RWPE1 (cell line): Measurements from ENCODE around the gene DOCK4.
A peak's percentile ranks its signal among the peaks of the same experiment; 100 is the strongest.

Experiments
- CTCF ChIA-PET: fragments of 350-600 bp; sonication (Branson Sonifier 250); formaldehyde crosslinking; extraction: SDS; loops from one replicate; lab custom pipeline; 2021; lab: Yijun Ruan, JAX
- POLR2A ChIA-PET: fragments of 400-600 bp; formaldehyde crosslinking; extraction: SDS; loops from one replicate; lab custom pipeline; 2020; ENCODE audit warnings: antibody characterized with exemption; ENCODE audit not compliant: low non-redundant PET; lab: Yijun Ruan, JAX
- DNase-seq: peaks from one replicate; pipeline ENCODE4 v3.0.0; 2012; ENCODE audit warnings: low spot score
- H3K27ac ChIP-seq: fragments of 450-650 bp; 2 replicates; pipeline ENCODE4 v1.5.1; 2017
- TF ChIP-seq, protein P1 (sequence below): fragments of 450-650 bp; conservative IDR thresholded peaks from 2 replicates; pipeline ENCODE4 v1.5.1; 2017; ENCODE audit warnings: low read depth, mild to moderate bottlenecking

DOCK4 gene

DNA sequence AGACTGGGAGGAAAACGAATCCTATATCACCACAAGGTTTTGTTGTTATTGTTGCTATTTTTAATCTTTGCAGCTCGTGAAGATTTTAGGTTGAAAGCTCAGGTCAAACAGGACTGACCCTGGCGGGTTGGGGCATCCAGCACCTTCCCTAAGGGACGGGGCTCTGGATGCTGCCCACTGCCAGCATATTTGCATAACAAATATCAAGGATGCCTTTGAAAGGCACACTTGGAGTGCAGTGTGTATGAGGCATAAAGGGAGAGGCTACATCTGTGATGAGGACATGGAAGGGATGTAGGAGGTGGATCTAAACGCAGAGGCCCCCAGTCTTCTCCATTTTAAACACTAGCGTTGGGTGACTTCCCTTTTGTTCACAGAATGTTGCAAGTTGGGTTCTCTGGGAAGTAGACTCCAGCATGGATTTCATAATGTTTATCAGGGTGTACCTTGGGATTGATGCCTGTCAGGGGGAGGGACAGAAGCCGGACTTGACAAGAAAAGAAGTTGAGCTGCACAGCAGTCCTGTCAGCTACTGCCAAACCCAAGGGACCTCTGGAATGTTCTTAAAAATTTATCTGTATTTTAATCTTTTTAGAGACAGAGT is 462.9 kb downstream of the DOCK4 start:
- CTCF ChIA-PET, result interaction anchor here (0.6 to 0.8 kb wide), 2 partner anchors 9 to 112 kb away, joined by 3 to 4 read pairs; no protein-coding TSS in a partner anchor
- H3K27ac ChIP-seq, result no peak overlapping the region
- no peak for DNase-seq
- POLR2A ChIA-PET, result no interaction called here
- TF ChIP-seq, protein P1, sequence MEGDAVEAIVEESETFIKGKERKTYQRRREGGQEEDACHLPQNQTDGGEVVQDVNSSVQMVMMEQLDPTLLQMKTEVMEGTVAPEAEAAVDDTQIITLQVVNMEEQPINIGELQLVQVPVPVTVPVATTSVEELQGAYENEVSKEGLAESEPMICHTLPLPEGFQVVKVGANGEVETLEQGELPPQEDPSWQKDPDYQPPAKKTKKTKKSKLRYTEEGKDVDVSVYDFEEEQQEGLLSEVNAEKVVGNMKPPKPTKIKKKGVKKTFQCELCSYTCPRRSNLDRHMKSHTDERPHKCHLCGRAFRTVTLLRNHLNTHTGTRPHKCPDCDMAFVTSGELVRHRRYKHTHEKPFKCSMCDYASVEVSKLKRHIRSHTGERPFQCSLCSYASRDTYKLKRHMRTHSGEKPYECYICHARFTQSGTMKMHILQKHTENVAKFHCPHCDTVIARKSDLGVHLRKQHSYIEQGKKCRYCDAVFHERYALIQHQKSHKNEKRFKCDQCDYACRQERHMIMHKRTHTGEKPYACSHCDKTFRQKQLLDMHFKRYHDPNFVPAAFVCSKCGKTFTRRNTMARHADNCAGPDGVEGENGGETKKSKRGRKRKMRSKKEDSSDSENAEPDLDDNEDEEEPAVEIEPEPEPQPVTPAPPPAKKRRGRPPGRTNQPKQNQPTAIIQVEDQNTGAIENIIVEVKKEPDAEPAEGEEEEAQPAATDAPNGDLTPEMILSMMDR, result no peak

DNA sequence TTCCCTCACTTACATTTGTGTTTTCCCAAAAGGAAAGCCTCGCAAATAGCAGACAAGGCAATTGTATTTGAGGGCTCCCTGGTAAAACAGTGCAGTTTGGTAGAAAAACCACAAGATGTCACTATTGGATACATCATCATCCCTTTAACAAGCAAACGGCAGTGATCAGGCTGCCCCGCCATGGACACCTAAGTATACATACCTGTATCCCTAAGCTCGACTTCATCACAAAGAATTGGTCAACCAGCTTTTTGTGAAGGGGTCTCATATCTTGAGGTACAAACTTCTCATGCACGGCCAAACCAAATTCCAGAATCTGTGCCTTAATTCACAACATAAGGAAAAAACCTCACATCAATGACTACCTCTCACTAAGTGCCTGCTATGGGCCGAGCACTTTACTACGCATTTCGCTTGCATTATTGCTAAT is 464.4 kb downstream of the DOCK4 start:
- CTCF ChIA-PET, result interaction anchor here (0.5 to 1.5 kb wide), 5 partner anchors 11 to 950 kb away, joined by 3 to 6 read pairs (median 4); no protein-coding TSS in a partner anchor
- peak; percentile 77 for DNase-seq
- POLR2A ChIA-PET, result no interaction called here
- TF ChIP-seq, protein P1, result peak; percentile 87
- H3K27ac ChIP-seq, result no peak overlapping the region

DNA sequence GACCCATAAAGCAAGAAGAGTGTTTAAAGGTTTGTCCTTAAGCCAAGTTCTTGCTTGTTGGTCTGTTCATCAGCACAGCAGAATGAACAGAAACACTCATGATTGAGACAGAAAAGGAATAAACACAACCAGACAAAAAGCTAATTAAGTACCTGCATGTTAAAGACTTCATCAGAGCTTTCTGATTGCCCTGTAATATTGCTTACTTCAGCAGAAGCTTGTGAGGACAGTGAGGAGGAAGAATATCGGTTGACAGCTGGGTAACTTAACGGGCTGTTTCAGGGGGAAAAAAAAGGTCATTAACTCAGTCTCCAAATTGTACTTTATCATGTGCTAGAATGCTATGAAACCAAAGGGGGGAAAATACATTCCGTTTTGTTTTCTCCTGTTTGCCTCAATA is 465.3 kb downstream of the DOCK4 start:
- no peak overlapping the region for H3K27ac ChIP-seq
- TF ChIP-seq, protein P1, result no peak
- DNase-seq, result no peak
- ChIA-PET POLR2A (interaction anchor here (0.6 kb wide), 1 partner anchor 1184 kb away, joined by 4 read pairs; no protein-coding TSS in a partner anchor), CTCF (interaction anchor here (0.6 to 1.5 kb wide), 5 partner anchors 12 to 949 kb away, joined by 3 to 6 read pairs (median 3); no protein-coding TSS in a partner anchor)

DNA sequence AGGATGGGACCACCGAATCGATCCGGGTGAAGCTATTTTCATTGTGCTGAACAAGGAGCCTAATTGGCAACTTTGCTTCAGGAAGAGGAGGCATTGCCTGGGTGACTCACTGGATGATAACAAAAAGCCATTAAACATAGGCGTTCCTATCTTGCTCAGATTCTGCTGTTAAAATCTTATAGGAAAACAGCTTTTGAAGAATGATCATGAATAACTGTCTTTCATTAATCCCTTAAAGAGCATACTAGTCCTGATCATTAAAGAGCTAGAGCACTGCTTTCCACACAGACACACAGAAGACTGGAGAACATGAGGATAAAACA is 469.7 kb downstream of the DOCK4 start:
- no peak for DNase-seq
- no peak overlapping the region for H3K27ac ChIP-seq
- ChIA-PET POLR2A (no interaction called here), CTCF (interaction anchor here (0.5 to 0.7 kb wide), 2 partner anchors 16 to 408 kb away, joined by 4 read pairs; no protein-coding TSS in a partner anchor)
- TF ChIP-seq, protein P1, result no peak

DNA sequence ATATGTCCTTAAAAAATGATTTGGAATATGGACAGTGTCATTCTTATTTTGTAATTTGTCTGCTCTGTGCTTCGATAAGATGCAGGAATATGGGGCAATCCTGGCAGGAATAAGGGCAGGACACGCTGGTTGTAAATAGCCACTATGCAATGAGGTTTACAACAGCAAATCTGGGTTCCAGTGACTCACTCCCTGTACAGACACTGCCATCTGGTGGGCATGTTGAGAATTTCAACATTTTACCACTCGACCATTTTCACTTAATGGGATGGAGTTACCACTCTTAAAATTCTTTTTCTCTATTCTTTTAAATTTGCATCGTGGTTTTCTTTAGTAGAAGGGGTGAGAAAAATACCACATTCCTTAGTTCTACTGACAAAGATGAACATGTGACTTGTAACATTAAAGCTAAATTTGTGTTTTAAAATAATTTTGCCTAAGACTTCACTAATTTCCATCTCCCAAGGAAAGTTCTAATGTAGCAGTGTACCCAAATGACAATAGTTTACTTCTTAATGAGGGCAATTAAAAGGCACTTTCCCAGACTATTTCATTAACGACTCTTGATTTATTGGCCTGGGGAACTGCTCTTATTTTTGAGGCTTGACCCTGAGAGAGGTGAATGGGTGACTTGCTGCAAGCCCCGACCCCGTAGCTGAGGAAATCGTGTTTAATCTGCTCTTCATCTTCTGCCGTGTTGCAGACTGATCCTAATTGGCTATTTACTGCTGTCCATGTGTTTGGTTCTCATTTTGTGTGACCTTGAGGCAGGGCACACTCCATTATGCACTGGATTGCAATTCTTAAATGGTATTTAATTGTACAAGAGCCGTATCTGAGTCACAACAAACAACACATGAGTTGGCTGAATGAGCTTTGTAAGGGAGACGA is 470.3 kb downstream of the DOCK4 start:
- no peak overlapping the region for H3K27ac ChIP-seq
- DNase-seq, result peak; percentile 63
- TF ChIP-seq, protein P1, result peak; percentile 94
- CTCF ChIA-PET, result interaction anchor here (0.5 to 0.8 kb wide), 5 partner anchors 17 to 1668 kb away, joined by 3 to 4 read pairs (median 3); no protein-coding TSS in a partner anchor
- POLR2A ChIA-PET, result no interaction called here

DNA sequence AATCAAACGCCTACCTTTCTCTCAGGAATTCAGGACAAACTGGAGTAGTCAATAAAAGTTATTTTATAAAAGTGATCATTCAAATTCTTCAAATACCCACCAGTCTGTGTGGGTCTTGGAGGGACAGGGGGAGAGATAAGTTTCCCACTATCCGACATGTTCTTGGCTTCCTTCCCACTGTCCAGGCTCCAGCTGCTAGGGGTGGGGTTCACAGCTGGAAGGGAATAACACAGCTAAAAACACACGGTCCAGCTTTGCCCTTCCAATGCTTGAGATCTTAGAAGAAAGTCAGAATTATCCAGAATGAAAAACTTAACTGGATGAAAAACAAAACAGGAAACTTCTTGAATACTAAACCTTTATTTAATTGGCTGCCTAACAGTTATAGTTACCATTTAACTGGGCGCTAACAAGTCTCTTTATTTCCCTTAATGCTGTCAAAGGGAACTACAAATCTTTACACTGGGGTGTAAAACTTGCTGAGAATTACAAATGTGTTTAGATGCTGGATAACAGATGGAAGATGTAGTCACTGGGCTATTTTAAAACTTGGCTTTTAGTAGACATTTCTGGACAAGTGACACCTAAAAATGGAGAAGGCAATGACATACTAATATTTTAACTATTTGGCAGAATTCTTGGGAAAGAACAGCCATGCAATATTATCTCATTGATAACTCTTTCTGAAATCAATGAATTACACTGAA is 471.1 kb downstream of the DOCK4 start:
- DNase-seq, result no peak
- POLR2A ChIA-PET, result no interaction called here
- CTCF ChIA-PET, result interaction anchor here (0.6 to 0.8 kb wide), 2 partner anchors 637 to 1667 kb away, joined by 3 read pairs; no protein-coding TSS in a partner anchor
- TF ChIP-seq, protein P1, result no peak
- no peak overlapping the region for H3K27ac ChIP-seq
